ENCODE measurements around the gene GRAMD2A.

DNA sequence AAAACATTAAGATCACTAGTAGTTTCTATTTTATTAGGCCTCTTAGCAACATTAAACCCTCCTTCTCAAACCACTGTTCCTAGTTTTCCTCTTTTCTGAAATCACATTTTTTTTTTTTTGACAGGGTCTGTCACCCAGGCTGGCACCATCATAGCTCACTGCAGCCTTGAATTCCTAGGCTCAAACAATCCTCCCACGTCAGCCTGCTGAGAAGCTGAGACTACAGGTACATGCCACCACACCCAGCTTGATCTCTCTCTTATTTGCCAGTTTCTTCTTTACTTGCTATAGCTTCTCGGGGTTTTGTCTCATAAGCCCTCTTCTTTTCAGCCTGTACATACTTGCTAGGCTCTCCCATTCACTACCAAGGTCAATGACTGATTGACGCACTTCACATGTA, 51.4 kb downstream of the GRAMD2A start:
- TF ChIP-seq POLR2AphosphoS5 (IDR thresholded peaks at IDR 0.05; ENCODE audit: low read depth, low read length) (no peak), SIN3A (IDR thresholded peaks at IDR 0.05; ENCODE audit: borderline replicate concordance, insufficient read depth, low read length) (no peak), REST (IDR thresholded peaks at IDR 0.05; ENCODE audit: insufficient read depth in 1 of 2, low read depth in 2 of 2, low read length in 2 of 2) (no peak), FOXP2 (optimal IDR thresholded peaks at IDR 0.05; ENCODE audit: borderline replicate concordance, extremely low read depth, extremely low read length, insufficient read depth) (no peak)
